H1 (cell line): ENCODE measurements around the gene EVA1C. TPM values are rescaled to one million over a fixed set of nuclear protein-coding genes. Genes with fewer than 3 reads are reported as not detected.

Source experiments
- CTCF ChIA-PET: fragments of 300-600 bp; sonication (Branson Sonifier 250); formaldehyde crosslinking; loops from one replicate; lab custom pipeline; 2021; ENCODE audit not compliant: partially characterized antibody; lab: Charles Lee
- POLR2A ChIA-PET: fragments of 300-600 bp; sonication (Branson Sonifier 250); formaldehyde crosslinking; loops from one replicate; lab custom pipeline; 2021; ENCODE audit warnings: inconsistent platforms; ENCODE audit not compliant: partially characterized antibody; lab: Charles Lee
- DNase-seq, 2 experiments: peaks; one replicate each; pipeline versions ENCODE4 v3.0.0 to v3.0.0-alpha.2; 2010 to 2022; ENCODE audit warnings: low spot score in 2 of 2, low read depth in 1 of 2, mixed read lengths in 1 of 2
- FAIRE-seq: peaks from 2 replicates; lab custom pipeline; 2011; peaks lifted over from hg19 to GRCh38; lab: Jason Lieb, UNC
- H2AFZ ChIP-seq: 2 replicates; pipeline ENCODE4 v1.8.1; 2012; ENCODE audit warnings: low read length, inconsistent platforms
- H2AK5ac ChIP-seq: 2 replicates; pipeline ENCODE4 v1.6.1; 2013; ENCODE audit warnings: low read depth, low read length
- H2BK120ac ChIP-seq: replicated peaks from 2 replicates; pipeline ENCODE3; 2013; ENCODE audit warnings: low read depth, low read length, inconsistent platforms
- H2BK12ac ChIP-seq: 2 replicates; pipeline ENCODE4 v1.6.1; 2013; ENCODE audit warnings: low read depth, low read length
- H2BK15ac ChIP-seq: 2 replicates; pipeline ENCODE4 v1.6.1; 2013; ENCODE audit warnings: low read length
- H2BK20ac ChIP-seq: 2 replicates; pipeline ENCODE4 v1.6.1; 2013; ENCODE audit warnings: low read length
- H2BK5ac ChIP-seq: 2 replicates; pipeline ENCODE4 v1.6.1; 2013; ENCODE audit warnings: low read depth, low read length
- H3K14ac ChIP-seq: 2 replicates; pipeline ENCODE4 v1.6.1; 2013; ENCODE audit warnings: inconsistent platforms; ENCODE audit not compliant: insufficient read length
- H3K18ac ChIP-seq: 2 replicates; pipeline ENCODE4 v1.6.1; 2013; ENCODE audit warnings: low read length; ENCODE audit errors: extremely low read depth
- H3K23ac ChIP-seq: 2 replicates; pipeline ENCODE4 v1.6.1; 2013; ENCODE audit warnings: inconsistent platforms; ENCODE audit not compliant: insufficient read length
- H3K23me2 ChIP-seq: 2 replicates; pipeline ENCODE4 v1.6.1; 2013; ENCODE audit warnings: low read depth, low read length
- H3K27ac ChIP-seq: 2 replicates; pipeline ENCODE4 v1.6.1; 2011; ENCODE audit warnings: low read depth, low read length, inconsistent platforms
- H3K27me3 ChIP-seq, 4 experiments: replicated peaks in 1 of 4; 1 replicate in 1 of 4; 2 replicates in 3 of 4; pipeline versions ENCODE4 v1.6.1 to v1.8.1; 2011 to 2013; ENCODE audit warnings: low read length in 3 of 4, mild to moderate bottlenecking in 3 of 4, inconsistent platforms in 2 of 4, mixed read lengths in 2 of 4, moderate library complexity in 1 of 4; ENCODE audit not compliant: control insufficient read depth in 3 of 4, insufficient read depth in 3 of 4; ENCODE audit errors: extremely low read depth in 1 of 4
- H3K36me3 ChIP-seq, 4 experiments: 2 replicates each; pipeline versions ENCODE4 v1.6.1 to v1.8.1; 2011 to 2013; ENCODE audit warnings: mild to moderate bottlenecking in 4 of 4, low read length in 3 of 4, moderate library complexity in 2 of 4, control low read depth in 1 of 4, inconsistent platforms in 1 of 4; ENCODE audit not compliant: insufficient read depth in 4 of 4, control insufficient read depth in 2 of 4
- H3K4ac ChIP-seq: replicated peaks from 2 replicates; pipeline ENCODE3; 2013; ENCODE audit warnings: low read length, low read depth, mixed read lengths, inconsistent platforms; ENCODE audit not compliant: insufficient read length
- H3K4me1 ChIP-seq, 4 experiments: replicated peaks in 1 of 4; 1 replicate in 1 of 4; 2 replicates in 3 of 4; pipeline versions ENCODE4 v1.6.1 to v1.8.1; 2011 to 2013; ENCODE audit warnings: low read length in 3 of 4, inconsistent platforms in 2 of 4, mixed read lengths in 1 of 4; ENCODE audit not compliant: insufficient read depth in 4 of 4, control insufficient read depth in 3 of 4
- H3K4me2 ChIP-seq, 2 experiments: 2 replicates each; pipeline versions ENCODE4 v1.6.1 to v1.8.1; 2011 to 2013; ENCODE audit warnings: low read depth in 2 of 2, low read length in 2 of 2, control low read depth in 1 of 2, inconsistent platforms in 1 of 2, mild to moderate bottlenecking in 1 of 2; ENCODE audit not compliant: insufficient read depth in 1 of 2
- H3K4me3 ChIP-seq, 4 experiments: fragments of 200-600, 300-600 bp in 1 of 4; sonication (generic), shearing (Covaris generic), sonication (Bioruptor Twin) in 1 of 4; 2 replicates each; pipeline versions ENCODE4 v1.5.1 to v1.8.1; 2011 to 2016; ENCODE audit warnings: low read length in 4 of 4, low read depth in 3 of 4, control low read depth in 2 of 4, inconsistent platforms in 2 of 4, mild to moderate bottlenecking in 2 of 4, mixed read lengths in 1 of 4, moderate library complexity in 1 of 4; ENCODE audit not compliant: insufficient read depth in 2 of 4; ENCODE audit errors: extremely low read depth in 1 of 4
- H3K56ac ChIP-seq: replicated peaks from 2 replicates; pipeline ENCODE3; 2013; ENCODE audit warnings: low read depth, mild to moderate bottlenecking, mixed read lengths, low read length, inconsistent platforms; ENCODE audit not compliant: insufficient read length
- H3K79me1 ChIP-seq: 2 replicates; pipeline ENCODE4 v1.6.1; 2013; ENCODE audit warnings: low read depth, low read length, control low read depth
- H3K79me2 ChIP-seq, 2 experiments: 2 replicates each; pipeline versions ENCODE4 v1.6.1 to v1.8.1; 2012 to 2013; ENCODE audit warnings: low read length in 2 of 2, mild to moderate bottlenecking in 2 of 2, inconsistent platforms in 1 of 2; ENCODE audit not compliant: insufficient read depth in 2 of 2, control insufficient read depth in 1 of 2
- H3K9ac ChIP-seq, 4 experiments: replicated peaks in 1 of 4; 1 replicate in 1 of 4; 2 replicates in 3 of 4; pipeline versions ENCODE4 v1.6.1 to v1.8.1; 2011 to 2013; ENCODE audit warnings: low read depth in 3 of 4, low read length in 3 of 4, control low read depth in 2 of 4, mild to moderate bottlenecking in 2 of 4, moderate library complexity in 2 of 4, inconsistent platforms in 1 of 4; ENCODE audit errors: extremely low read depth in 1 of 4
- H3K9me3 ChIP-seq, 2 experiments: 2 replicates each; pipeline versions ENCODE4 v1.6.1 to v1.8.1; 2012 to 2013; ENCODE audit warnings: mild to moderate bottlenecking in 2 of 2, moderate library complexity in 2 of 2, control low read depth in 1 of 2, inconsistent platforms in 1 of 2, low read depth in 1 of 2, low read length in 1 of 2, mixed read lengths in 1 of 2; ENCODE audit not compliant: insufficient read depth in 2 of 2
- H4K20me1 ChIP-seq, 2 experiments: replicated peaks in 1 of 2; 2 replicates each; pipeline versions ENCODE3 to v1.8.1; 2011 to 2013; ENCODE audit warnings: inconsistent platforms in 2 of 2, low read length in 2 of 2, mild to moderate bottlenecking in 1 of 2; ENCODE audit not compliant: insufficient read depth in 2 of 2, control insufficient read depth in 1 of 2
- H4K5ac ChIP-seq: 2 replicates; pipeline ENCODE4 v1.6.1; 2013; ENCODE audit warnings: low read length, low read depth, mixed read lengths, inconsistent platforms; ENCODE audit not compliant: insufficient read length
- H4K8ac ChIP-seq: 2 replicates; pipeline ENCODE4 v1.8.0; 2013; ENCODE audit warnings: mild to moderate bottlenecking, moderate library complexity, low read length, inconsistent platforms; ENCODE audit not compliant: insufficient read depth; ENCODE audit errors: extremely low read depth
- H4K91ac ChIP-seq: replicated peaks from 2 replicates; pipeline ENCODE3; 2013; ENCODE audit warnings: low read length, mixed read lengths, inconsistent platforms; ENCODE audit not compliant: insufficient read length
- ASH2L ChIP-seq: fragments of 200-600, 300-600 bp; sonication (generic); IDR thresholded peaks from one replicate; pipeline ENCODE4 v1.7.1; 2017; ENCODE audit warnings: low read length
- FOSL1 ChIP-seq: IDR thresholded peaks from 2 replicates; pipeline ENCODE4 v1.6.1; 2011; ENCODE audit warnings: mild to moderate bottlenecking, low read depth, low read length, moderate library complexity; ENCODE audit not compliant: insufficient read depth
- KDM1A ChIP-seq: fragments of 200-600, 300-600 bp; sonication (generic); IDR thresholded peaks from 2 replicates; pipeline ENCODE4 v1.7.1; 2016; ENCODE audit warnings: mild to moderate bottlenecking, low read length, borderline replicate concordance
- SIRT6 ChIP-seq: IDR thresholded peaks from one replicate; pipeline ENCODE4 v1.7.1; 2012; ENCODE audit warnings: low read length, inconsistent platforms
- WGBS, 2 experiments: shearing (Covaris generic) in 1 of 2; methylation state at CpG; one replicate each; pipeline versions ENCODE4 v1.1.6 to v1.1.7; 2013 to 2015; ENCODE audit warnings: low lambda C conversion rate in 2 of 2, mixed read lengths in 2 of 2, inconsistent platforms in 1 of 2, low coverage in 1 of 2, missing lambda C conversion rate in 1 of 2; ENCODE audit not compliant: insufficient replicate concordance in 2 of 2, insufficient coverage in 1 of 2, insufficient read length in 1 of 2; ENCODE audit errors: extremely low coverage in 1 of 2, missing lambda C conversion rate in 1 of 2; 5-methylcytosine and 5-hydroxymethylcytosine counted together
- polyA plus RNA-seq, 7 experiments: library from polyadenylated mRNA; depleted of rRNA in 3 of 7; stranded (reverse) in 5 of 7; unstranded in 2 of 7; fragments of >200 nt in 5 of 7; fragments of 200-250 nt in 2 of 7; gene quantifications; 1 replicate in 5 of 7; 2 replicates in 1 of 7; 4 replicates in 1 of 7; pipeline versions ENCODE4 v1.2.1 to v1.2.3, GENCODE V29; 2011 to 2013; ENCODE audit warnings: missing spikeins in 2 of 7, mixed read lengths in 2 of 7
- total RNA-seq: library from RNA; stranded (reverse); fragmentation: NEBNext Ultra II Directional; extraction: Animal tissue kit (Norgen Biotek cat#: 25700); gene quantifications from 2 replicates; pipeline ENCODE4 v1.2.1, GENCODE V29; 2021
- TF ChIP-seq, protein P1 (sequence below): IDR thresholded peaks from 2 replicates; pipeline ENCODE4 v1.6.1; 2012; ENCODE audit warnings: low read length, inconsistent platforms

The EVA1C gene
- total and polyA plus RNA-seq, 2 of the 8 experiments (the other 6 are each of a cell fraction or from before 2014, with no cell fraction given), result 2.6 to 3.6 TPM

DNA sequence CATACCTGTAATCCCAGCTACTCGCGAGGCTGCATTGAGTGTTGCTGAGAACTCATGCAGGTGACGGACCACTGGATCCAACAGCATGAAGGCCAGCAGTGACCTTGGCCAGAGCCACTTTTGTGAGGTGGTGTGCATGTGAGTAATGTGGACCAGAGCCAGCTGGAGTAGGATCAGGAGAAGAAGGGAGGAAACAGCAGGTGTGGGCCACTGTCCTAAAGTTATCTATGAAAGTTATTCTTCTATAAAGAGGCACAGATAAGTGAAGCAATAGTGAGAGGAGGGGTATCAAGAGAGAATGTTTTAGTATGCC is 125.0 kb downstream of the EVA1C start:
- H3K4me2 ChIP-seq, result no peak overlapping the region
- no peak overlapping the region for H4K8ac ChIP-seq
- H3K14ac ChIP-seq, result no peak overlapping the region
- no peak overlapping the region for H2BK5ac ChIP-seq
- peaks cover 0 to 2% (median under 1%) of the 10 kb centered on the region in 4 experiments; a peak in 1 of 7 replicates for H3K4me1 ChIP-seq
- peak overlapping the region; percentile 91 for H4K91ac ChIP-seq
- peaks cover 4% of the 10 kb centered on the region; the same call in 1 of the 2 replicates for H3K79me1 ChIP-seq
- no peak overlapping the region for H2BK120ac ChIP-seq
- no peak overlapping the region for H3K4me3 ChIP-seq
- no peak overlapping the region for H4K5ac ChIP-seq
- ChIA-PET CTCF (interaction anchor here (0.6 kb wide), 2 partner anchors 1256 to 1792 kb away, joined by 3 read pairs; no protein-coding TSS in a partner anchor), POLR2A (interaction anchor here (0.5 kb wide), 1 partner anchor 871 kb away, joined by 3 read pairs; no protein-coding TSS in a partner anchor)
- H3K18ac ChIP-seq, result no peak overlapping the region
- H3K23me2 ChIP-seq, result peaks cover 4% of the 10 kb centered on the region; the same call in 1 of the 2 replicates
- H2BK20ac ChIP-seq, result no peak overlapping the region
- no peak overlapping the region for H3K27ac ChIP-seq
- H3K4ac ChIP-seq, result no peak overlapping the region
- 87% methylated on average over 3 of the region's 3 CpGs; no CpG with 5 or more reads in 1 of the 2 experiments for WGBS, 2 experiments
- no peaks in the 10 kb centered on the region for H3K79me2 ChIP-seq
- H3K9ac ChIP-seq, result no peak overlapping the region
- H3K27me3 ChIP-seq, result no peaks in the 10 kb centered on the region
- H3K36me3 ChIP-seq, result peaks cover 0 to 3% (median 0%) of the 10 kb centered on the region in 4 experiments; a peak in 1 of 8 replicates
- H2BK15ac ChIP-seq, result no peak overlapping the region
- no peak overlapping the region for H3K56ac ChIP-seq
- no peak for DNase-seq
- H2AFZ ChIP-seq, result no peak overlapping the region
- H2BK12ac ChIP-seq, result no peak overlapping the region; the same call in 1 of the 2 replicates
- H4K20me1 ChIP-seq, result peaks cover 0 to 6% of the 10 kb centered on the region in 2 experiments
- FAIRE-seq, result no peak
- no peaks in the 10 kb centered on the region for H3K9me3 ChIP-seq
- no peak overlapping the region for H2AK5ac ChIP-seq
- no peak overlapping the region for H3K23ac ChIP-seq
- TF ChIP-seq SIRT6 (no peak), KDM1A (no peak), ASH2L (no peak), FOSL1 (no peak)
- TF ChIP-seq, protein P1, sequence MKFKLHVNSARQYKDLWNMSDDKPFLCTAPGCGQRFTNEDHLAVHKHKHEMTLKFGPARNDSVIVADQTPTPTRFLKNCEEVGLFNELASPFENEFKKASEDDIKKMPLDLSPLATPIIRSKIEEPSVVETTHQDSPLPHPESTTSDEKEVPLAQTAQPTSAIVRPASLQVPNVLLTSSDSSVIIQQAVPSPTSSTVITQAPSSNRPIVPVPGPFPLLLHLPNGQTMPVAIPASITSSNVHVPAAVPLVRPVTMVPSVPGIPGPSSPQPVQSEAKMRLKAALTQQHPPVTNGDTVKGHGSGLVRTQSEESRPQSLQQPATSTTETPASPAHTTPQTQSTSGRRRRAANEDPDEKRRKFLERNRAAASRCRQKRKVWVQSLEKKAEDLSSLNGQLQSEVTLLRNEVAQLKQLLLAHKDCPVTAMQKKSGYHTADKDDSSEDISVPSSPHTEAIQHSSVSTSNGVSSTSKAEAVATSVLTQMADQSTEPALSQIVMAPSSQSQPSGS, result no peak
